IPS-NIHi7 (cell line): ENCODE results near the gene CDC42.

Source experiments
- DNase-seq: peaks from one replicate; pipeline ENCODE4 v3.0.0; 2012; ENCODE audit warnings: mixed read lengths; ENCODE audit errors: extremely low spot score

CDC42 gene

GRCh38 chr1:22108339-22109105, 56.0 kb downstream of the CDC42 start:
- DNase-seq, result no peak

- DNase-seq, result no peak
Measured at GRCh38 chr1:22110016-22110415, 57.5 kb downstream of the CDC42 start.

- no peak for DNase-seq
Measured at GRCh38 chr1:22111115-22111514, 58.6 kb downstream of the CDC42 start.

- DNase-seq, result no peak
Measured at GRCh38 chr1:22111620-22112019, 59.1 kb downstream of the CDC42 start.

- no peak for DNase-seq
Measured at GRCh38 chr1:22112554-22112953, 60.0 kb downstream of the CDC42 start.

GRCh38 chr1:22114083-22115012, 61.8 kb downstream of the CDC42 start:
- DNase-seq, result peak; percentile 37

DNA sequence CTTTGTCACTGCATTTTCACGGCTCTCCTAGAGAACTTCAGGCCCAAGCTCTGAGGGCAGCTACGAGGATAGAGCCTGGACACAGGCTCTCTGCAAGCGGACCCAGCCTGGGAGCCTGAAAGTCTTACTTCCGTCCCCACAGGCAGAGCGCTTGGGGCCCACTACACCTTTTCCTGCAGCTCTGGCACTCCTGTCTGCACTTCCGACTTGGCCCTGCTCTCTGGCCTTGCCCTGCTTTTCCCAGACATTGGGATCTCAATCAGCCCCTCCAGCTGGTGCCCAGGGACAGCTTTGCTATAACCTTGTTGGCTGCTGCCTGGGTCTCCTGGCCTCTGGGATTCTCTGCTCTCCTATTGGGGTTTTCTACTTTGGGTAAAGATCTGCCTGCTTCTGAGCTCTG, 62.8 kb downstream of the CDC42 start:
- DNase-seq, result no peak

DNA sequence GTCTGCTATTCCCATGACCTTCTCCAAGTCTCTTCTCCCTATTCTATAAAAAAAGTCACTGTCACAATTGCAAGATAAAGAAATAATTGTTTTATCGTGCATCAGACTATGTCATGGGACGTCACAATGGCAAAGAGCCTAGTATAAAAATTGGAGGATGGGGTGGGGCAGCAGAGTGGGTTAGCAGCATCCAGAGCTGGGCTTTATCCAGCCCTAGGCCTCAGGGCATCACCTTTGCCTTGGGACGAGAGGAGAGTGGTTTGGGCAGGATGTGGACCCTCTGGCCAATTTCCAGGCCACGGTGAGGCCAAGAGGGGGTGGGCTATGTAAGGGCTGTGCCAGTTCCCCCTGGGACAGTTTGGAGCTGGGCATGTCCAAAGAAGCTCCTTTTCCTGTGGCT, 64.7 kb downstream of the CDC42 start:
- no peak for DNase-seq

DNA sequence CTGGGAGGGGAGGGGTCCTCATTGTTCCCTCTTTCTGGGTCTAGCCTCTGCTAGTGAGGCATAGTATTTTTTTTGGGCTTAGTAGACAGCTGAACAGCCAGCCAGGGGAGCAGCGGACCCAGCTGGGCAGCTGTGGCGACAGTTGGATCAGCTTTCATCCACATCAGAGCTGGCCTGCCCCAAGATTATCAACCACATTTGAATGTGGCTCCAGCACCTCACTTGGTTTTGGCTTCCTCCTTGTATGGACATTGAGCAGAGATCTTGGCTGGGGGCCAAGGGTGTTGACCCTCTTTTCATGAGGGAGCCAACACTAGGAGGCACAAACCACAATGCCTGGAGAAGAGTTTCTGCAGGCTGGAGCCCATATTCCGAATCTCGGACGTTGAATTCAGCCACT, 65.3 kb downstream of the CDC42 start:
- no peak for DNase-seq

DNA sequence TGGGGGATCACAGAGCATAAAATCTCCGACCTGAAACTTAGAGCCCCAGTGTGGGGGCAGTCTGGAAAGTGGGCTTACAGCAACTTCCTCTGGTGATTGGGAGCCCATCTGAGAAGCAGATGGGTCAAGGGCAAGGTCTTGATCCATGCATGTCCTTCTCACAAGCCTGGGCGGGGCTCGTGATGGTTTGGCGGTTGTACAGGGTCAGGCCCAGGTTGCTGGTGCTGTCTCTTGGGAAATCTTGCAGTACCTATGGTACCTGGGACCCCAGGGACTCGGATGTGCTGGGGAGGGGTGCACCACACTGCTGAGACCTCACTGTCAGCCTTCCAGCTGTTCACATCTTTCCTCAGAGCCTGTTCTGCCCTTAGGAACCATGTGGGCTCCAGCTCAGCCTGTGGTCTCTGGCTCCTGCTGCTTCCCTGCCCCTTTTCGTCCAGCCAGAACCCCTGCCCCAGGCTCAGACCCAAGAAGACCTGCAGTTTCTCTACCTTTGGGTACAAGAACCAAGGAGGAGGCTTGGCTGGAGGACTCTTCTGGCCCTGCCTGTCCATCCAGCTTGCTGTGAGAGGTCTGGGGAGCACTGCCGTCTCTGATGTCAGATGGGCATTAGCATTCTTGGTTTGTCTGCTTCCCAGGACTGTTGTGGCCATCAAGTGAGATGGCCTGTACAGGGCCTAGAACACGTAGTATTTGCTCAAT, 65.9 kb downstream of the CDC42 start:
- no peak for DNase-seq

DNA sequence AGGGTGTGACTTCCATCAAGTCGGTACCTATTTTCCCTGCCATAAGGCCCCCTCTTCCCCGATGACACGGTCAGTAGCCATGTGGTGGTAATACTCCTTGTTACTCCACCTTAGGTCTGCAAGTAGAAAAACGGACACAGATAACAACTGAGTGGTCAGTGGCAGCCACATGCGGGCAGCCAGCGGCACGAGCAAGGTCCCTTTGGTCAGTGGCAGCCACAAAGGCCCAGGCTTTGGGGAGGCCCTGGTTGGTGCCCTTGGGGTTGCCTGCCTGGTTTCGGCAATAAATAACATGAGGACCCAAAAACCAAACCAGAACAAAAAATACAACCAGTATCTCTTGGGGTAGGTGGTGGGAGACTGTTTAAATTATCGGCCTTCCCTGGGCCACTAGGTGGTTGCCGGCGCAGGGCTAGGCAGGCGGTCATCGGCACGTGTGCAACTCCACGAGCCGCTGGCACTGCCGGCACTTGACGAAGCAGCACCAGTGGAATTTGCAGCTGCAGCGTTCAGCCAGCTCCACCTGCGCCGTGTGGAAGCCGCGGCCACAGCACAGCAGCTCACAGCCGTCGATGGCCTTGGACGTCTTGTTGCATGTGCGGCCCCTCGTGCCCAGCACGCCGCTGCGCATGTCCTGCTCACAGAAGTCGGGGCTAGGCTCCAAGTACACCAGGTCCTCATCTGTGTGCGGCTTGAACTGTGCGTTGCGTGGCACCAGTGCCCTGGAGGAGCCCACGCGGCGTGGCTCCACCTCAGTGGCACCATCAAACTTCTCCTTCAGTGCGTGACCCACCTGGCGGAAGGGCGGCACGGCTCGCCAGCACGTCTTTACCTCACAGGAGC, 67.3 kb downstream of the CDC42 start:
- DNase-seq, result no peak

- DNase-seq, result no peak
Measured at GRCh38 chr1:22120469-22120790, 67.9 kb downstream of the CDC42 start.

- peak; percentile 58 for DNase-seq
Measured at GRCh38 chr1:22121421-22121911, 69.0 kb downstream of the CDC42 start.

DNA sequence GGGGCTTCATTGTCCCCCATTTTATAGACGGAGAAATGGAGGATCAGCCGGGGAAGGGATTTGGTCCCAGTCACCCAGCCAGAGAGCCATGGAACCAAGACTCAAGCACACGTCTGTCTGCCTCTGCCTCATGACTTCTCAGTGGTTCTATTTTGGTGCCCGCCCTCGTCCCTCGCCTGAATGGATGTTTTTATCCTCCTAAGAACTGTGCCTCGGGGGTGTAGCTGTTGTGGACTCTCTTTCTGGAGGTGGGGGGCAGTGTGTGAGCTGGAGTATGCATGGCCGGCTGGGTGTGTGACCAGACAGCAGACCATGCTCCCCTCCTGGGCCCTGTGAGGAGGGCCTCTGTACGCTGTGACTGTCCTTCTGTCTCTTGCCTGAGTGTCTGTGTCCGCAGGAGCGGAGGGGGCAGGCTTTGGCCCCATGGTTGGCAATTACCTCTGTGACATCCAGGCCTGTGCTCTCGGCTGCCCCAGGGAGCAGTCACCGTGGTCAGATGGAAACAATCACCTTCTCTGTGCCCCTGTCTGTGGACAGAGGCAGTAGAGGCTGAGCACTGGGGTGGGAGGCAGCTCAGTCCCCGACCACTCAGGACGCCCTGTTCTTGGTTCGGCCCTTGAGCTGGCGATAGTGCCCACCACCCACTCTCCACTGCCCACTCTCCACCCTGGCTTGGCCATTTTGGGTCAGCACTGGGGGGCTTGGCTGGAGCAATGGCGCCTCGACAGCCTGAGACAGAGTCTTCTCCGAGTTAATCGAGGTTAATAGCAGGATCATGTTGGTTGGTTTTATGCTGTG, 70.0 kb downstream of the CDC42 start:
- no peak for DNase-seq

DNA sequence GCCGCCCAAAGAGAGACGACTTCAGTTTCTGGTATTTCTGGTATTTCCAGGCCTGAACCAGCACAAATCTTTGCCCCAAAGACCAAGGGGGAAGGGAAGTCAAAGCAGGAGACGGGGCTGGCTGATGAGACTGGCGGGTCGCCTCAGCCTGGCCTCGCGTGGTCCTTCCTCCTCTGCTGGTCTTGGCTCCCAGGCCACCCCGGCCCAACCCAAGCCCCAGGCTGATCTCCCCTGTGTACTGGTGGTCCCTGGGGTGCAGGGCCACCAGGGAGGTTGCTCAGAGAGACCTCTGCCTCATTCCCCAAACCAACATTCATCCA, 70.5 kb downstream of the CDC42 start:
- peak; percentile 38 for DNase-seq

GRCh38 chr1:22123901-22124404, 71.4 kb downstream of the CDC42 start:
- no peak for DNase-seq

- DNase-seq, result no peak
Measured at GRCh38 chr1:22124592-22125229, 72.2 kb downstream of the CDC42 start.

DNA sequence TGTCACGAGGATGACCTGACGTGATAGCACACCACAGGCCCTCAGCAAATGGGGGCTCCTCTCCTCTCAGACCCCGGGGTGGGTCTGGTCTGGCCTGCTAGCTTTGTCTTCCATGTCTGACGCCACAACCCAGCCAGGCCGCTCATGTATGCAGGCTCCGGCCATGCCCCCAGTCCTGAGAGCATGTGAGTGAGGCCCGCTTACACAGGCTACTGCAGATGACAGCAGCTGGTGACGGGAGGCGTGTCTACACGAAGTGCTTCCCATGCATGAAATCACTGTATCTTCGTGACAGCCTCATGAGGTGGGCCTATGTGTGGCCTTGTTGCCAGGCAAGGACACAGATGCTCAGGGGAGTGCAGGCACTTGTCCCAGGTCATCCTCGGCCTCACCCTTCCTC, 74.0 kb downstream of the CDC42 start:
- DNase-seq, result no peak

DNA sequence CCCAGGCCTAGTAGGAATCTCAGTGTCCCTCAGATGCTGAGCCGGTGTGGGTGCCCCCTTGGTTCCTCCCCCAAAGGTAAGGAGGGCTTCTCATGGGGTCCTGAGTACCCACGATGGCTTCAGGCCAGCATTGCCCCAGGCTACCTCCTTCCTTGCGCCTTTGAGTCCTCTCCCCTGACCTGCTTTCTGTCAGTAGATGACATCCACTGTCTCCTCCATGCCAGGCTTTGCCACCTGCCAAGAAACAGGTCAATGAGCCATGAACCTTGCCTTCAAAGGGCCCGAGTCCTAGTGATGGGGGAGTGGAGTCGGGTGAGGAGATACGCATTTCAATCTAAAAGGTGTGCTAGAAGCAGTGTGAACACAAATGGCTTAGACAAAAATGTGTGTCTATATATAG, 74.7 kb downstream of the CDC42 start:
- no peak for DNase-seq

GRCh38 chr1:22127731-22128130, 75.2 kb downstream of the CDC42 start:
- no peak for DNase-seq
